GM12878 (cell line): Measurements from ENCODE around the gene SELENOW. TPM values are rescaled to one million over a fixed set of nuclear protein-coding genes. Genes with fewer than 3 reads are reported as not detected.

Source experiments
- ATAC-seq: fragments of 200-7000 bp; cut with Tn5 transposase; 3 replicates; pipeline ENCODE4 v1.9.1; 2020; ENCODE audit warnings: mild to moderate bottlenecking, moderate library complexity
- BruUV-seq: library from RNA; stranded (reverse); fragments of 400-500 nt; replicated peaks from 2 replicates; lab custom pipeline; 2021; lab: Mats Ljungman, UMichigan
- CTCF ChIA-PET: fragments of 300-600 bp; sonication (Branson Sonifier 250); formaldehyde crosslinking; extraction: SDS; loops from one replicate; lab custom pipeline; 2021; ENCODE audit warnings: inconsistent platforms; lab: Yijun Ruan, JAX
- POLR2A ChIA-PET: fragments of 350-600 bp; formaldehyde crosslinking; extraction: SDS; loops from one replicate; lab custom pipeline; 2021; ENCODE audit warnings: inconsistent platforms; lab: Charles Lee
- RAD21 ChIA-PET: fragments of 300-600 bp; sonication (Branson Sonifier 250); formaldehyde crosslinking; loops from one replicate; lab custom pipeline; 2023; ENCODE audit warnings: antibody characterized with exemption; ENCODE audit not compliant: unreplicated experiment; lab: Charles Lee
- SMC1A ChIA-PET: fragments of 300-600 bp; sonication (Branson Sonifier 250); formaldehyde crosslinking; loops from one replicate; lab custom pipeline; 2023; ENCODE audit not compliant: unreplicated experiment, uncharacterized antibody; lab: Charles Lee
- DNase-seq: peaks from one replicate; pipeline ENCODE4 v3.0.0-alpha.2; 2011; ENCODE audit warnings: low read depth, low spot score
- FAIRE-seq: peaks from 3 replicates; lab custom pipeline; 2011; peaks lifted over from hg19 to GRCh38; lab: Jason Lieb, UNC
- H2AFZ ChIP-seq: 2 replicates; pipeline ENCODE4 v1.6.0; 2011; ENCODE audit warnings: low read depth, low read length, control low read depth; ENCODE audit not compliant: control insufficient read depth
- H3K27ac ChIP-seq: 2 replicates; pipeline ENCODE4 v1.5.1; 2011; ENCODE audit warnings: control low read depth; ENCODE audit not compliant: control insufficient read depth, insufficient read depth
- H3K27me3 ChIP-seq, 2 experiments: replicated peaks in 1 of 2; 2 replicates each; pipeline versions ENCODE4 v1.6.0 to v1.6.1; 2011; ENCODE audit warnings: low read length in 1 of 2; ENCODE audit not compliant: control insufficient read depth in 2 of 2, insufficient read depth in 2 of 2
- H3K36me3 ChIP-seq, 2 experiments: 2 replicates each; pipeline ENCODE4 v1.5.1; 2011; ENCODE audit warnings: low read length in 1 of 2; ENCODE audit not compliant: control insufficient read depth in 2 of 2, insufficient read depth in 2 of 2
- H3K4me1 ChIP-seq: 2 replicates; pipeline ENCODE4 v1.6.1; 2011; ENCODE audit warnings: mild to moderate bottlenecking, low read length, moderate library complexity, mixed read lengths; ENCODE audit not compliant: control insufficient read depth, insufficient read depth
- H3K4me2 ChIP-seq: 2 replicates; pipeline ENCODE4 v1.6.0; 2011; ENCODE audit warnings: control low read depth; ENCODE audit not compliant: control insufficient read depth, insufficient read depth
- H3K4me3 ChIP-seq: fragments of 200-600 bp; sonication (generic); 2 replicates; pipeline ENCODE4 v1.5.1; 2016
- H3K79me2 ChIP-seq: 2 replicates; pipeline ENCODE4 v1.6.0; 2011; ENCODE audit warnings: low read length; ENCODE audit not compliant: control insufficient read depth, insufficient read depth
- H3K9ac ChIP-seq: 2 replicates; pipeline ENCODE4 v1.8.0; 2011; ENCODE audit warnings: low read length, control low read depth, mixed read lengths; ENCODE audit not compliant: control insufficient read depth, insufficient read depth
- H3K9me3 ChIP-seq: replicated peaks from 3 replicates; pipeline ENCODE4 v1.5.1; 2011; ENCODE audit warnings: mild to moderate bottlenecking, low read length; ENCODE audit not compliant: control insufficient read depth, insufficient read depth
- H4K20me1 ChIP-seq: 2 replicates; pipeline ENCODE4 v1.6.0; 2011; ENCODE audit not compliant: control insufficient read depth, insufficient read depth
- ESRRA ChIP-seq: IDR thresholded peaks from 2 replicates; pipeline ENCODE4 v1.6.1; 2012; ENCODE audit warnings: mild to moderate bottlenecking, low read length, improper control_type of control experiment
- FOS ChIP-seq: IDR thresholded peaks from 3 replicates; pipeline ENCODE4 v1.6.1; 2011; ENCODE audit warnings: borderline replicate concordance; ENCODE audit not compliant: insufficient read length; ENCODE audit errors: extremely low read depth
- IKZF1 ChIP-seq: fragments of 450-650 bp; conservative IDR thresholded peaks from 2 replicates; pipeline ENCODE4 v1.6.1; 2017; ENCODE audit warnings: antibody characterized with exemption, mild to moderate bottlenecking
- NRF1 ChIP-seq: conservative IDR thresholded peaks from 2 replicates; pipeline ENCODE4 v1.6.1; 2011; ENCODE audit warnings: mild to moderate bottlenecking, low read depth, low read length, improper control_type of control experiment
- RB1 ChIP-seq: fragments of 450-650 bp; formaldehyde crosslinking; IDR thresholded peaks from 2 replicates; pipeline ENCODE4 v1.6.1; 2017; ENCODE audit warnings: mild to moderate bottlenecking, borderline replicate concordance
- RBBP5 ChIP-seq: fragments of 200-600 bp; sonication (generic); conservative IDR thresholded peaks from 2 replicates; pipeline ENCODE4 v1.6.1; 2016
- SMAD1 ChIP-seq: fragments of 450-650 bp; IDR thresholded peaks from 2 replicates; pipeline ENCODE4 v1.6.1; 2018; ENCODE audit warnings: mild to moderate bottlenecking, low read depth; ENCODE audit not compliant: partially characterized antibody
- SP1 ChIP-seq: IDR thresholded peaks from one replicate; pipeline ENCODE4 v1.6.1; 2011; ENCODE audit warnings: low read depth, low read length
- TARDBP ChIP-seq: IDR thresholded peaks from 2 replicates; pipeline ENCODE4 v1.6.1; 2016; ENCODE audit warnings: borderline replicate concordance
- TBL1XR1 ChIP-seq: IDR thresholded peaks from 2 replicates; pipeline ENCODE4 v1.6.1; 2012; ENCODE audit warnings: low read depth, low read length, improper control_type of control experiment
- ZZZ3 ChIP-seq: IDR thresholded peaks from 2 replicates; pipeline ENCODE4 v1.6.1; 2011; ENCODE audit warnings: low read depth; ENCODE audit not compliant: control insufficient read depth, insufficient read length
- WGBS: methylation state at CpG from one replicate; pipeline ENCODE4 v1.1.6; 2016; ENCODE audit warnings: low lambda C conversion rate; ENCODE audit not compliant: insufficient replicate concordance, insufficient coverage; ENCODE audit errors: missing lambda C conversion rate; 5-methylcytosine and 5-hydroxymethylcytosine counted together
- in situ Hi-C: fragments of 300-500 bp; cut with MboI; formaldehyde crosslinking; loops from 9 replicates; pipeline ENCODE4 v1.14.3; 2018; ENCODE audit warnings: mixed read lengths
- intact Hi-C: fragments of 100-400 bp; cut with micrococcal nuclease; formaldehyde crosslinking; loops from one replicate; pipeline ENCODE4 v1.14.2; 2022; ENCODE audit not compliant: unreplicated experiment
- polyA plus RNA-seq, 11 experiments: library from polyadenylated mRNA; depleted of rRNA in 4 of 11; unstranded in 6 of 11; stranded (reverse) in 5 of 11; fragments of >200 nt; fragmentation: Nextera tagmentation in 4 of 11; fragmentation: Illumina TruSeq in 1 of 11; extraction: Ambion mirVana in 4 of 11; extraction: Trizol in 1 of 11; gene quantifications; 1 replicate in 1 of 11; 2 replicates in 10 of 11; pipeline versions ENCODE4 v1.2.1 to v1.2.3, GENCODE V29; 2011 to 2016; ENCODE audit warnings: inconsistent platforms in 2 of 11, missing spikeins in 2 of 11, low read depth in 1 of 11
- total RNA-seq, 4 experiments: library from RNA; depleted of rRNA in 3 of 4; stranded (reverse); fragments of >200 nt in 3 of 4; fragmentation: Illumina TruSeq in 1 of 4; extraction: Trizol in 1 of 4; gene quantifications; 2 replicates each; pipeline versions ENCODE4 v1.2.1 to v1.2.3, GENCODE V29; 2013 to 2021
- TF ChIP-seq, protein P1 (sequence below): IDR thresholded peaks from 2 replicates; pipeline ENCODE4 v1.6.1; 2011; ENCODE audit warnings: low read depth, mild to moderate bottlenecking, low read length, moderate library complexity, borderline replicate concordance; ENCODE audit errors: extremely low read depth
- TF ChIP-seq, protein P2 (sequence below): fragments of 450-650 bp; IDR thresholded peaks from 2 replicates; pipeline ENCODE4 v1.6.1; 2018; ENCODE audit warnings: mild to moderate bottlenecking, low read depth, moderate library complexity; ENCODE audit not compliant: partially characterized antibody
- TF ChIP-seq, protein P3 (sequence below): fragments of 450-650 bp; formaldehyde crosslinking; IDR thresholded peaks from 2 replicates; pipeline ENCODE4 v1.5.0; 2022; ENCODE audit warnings: mild to moderate bottlenecking, missing genetic modification characterization

SELENOW gene
- total and polyA plus RNA-seq, 10 of the 15 experiments (the other 5 are each of a cell fraction or from before 2014, with no cell fraction given) = 53.3 to 186 (median 101) TPM

DNA sequence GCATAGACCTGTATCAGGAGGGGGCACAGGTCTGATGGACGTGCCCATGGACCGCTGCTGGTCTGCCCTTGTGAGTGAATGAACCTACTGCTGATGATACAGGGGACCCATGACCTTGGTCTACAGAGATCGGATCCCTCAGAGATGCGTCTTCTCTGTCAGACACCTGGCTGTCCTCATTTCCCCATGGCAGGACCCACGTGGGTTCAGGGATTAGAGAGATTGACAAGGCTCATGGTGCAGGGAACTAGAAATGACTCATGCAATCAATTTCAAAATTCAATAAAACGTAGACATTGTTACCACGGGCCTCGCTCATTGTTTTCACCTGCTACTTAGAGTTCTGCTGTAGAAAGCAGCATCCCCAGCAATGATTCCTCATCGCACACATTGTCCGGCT, 26.8 kb downstream of the SELENOW start:
- ChIA-PET RAD21 (no interaction called here), SMC1A (no interaction called here), CTCF (interaction anchor here (0.6 kb wide), 1 partner anchor 10 kb away, joined by 3 read pairs; no protein-coding TSS in a partner anchor), POLR2A (no interaction called here)
- Histone ChIP-seq H3K4me3 (no peak overlapping the region), H3K4me2 (no peak overlapping the region), H3K9me3 (no peaks in the 10 kb centered on the region), H3K4me1 (no peaks in the 10 kb centered on the region), H3K36me3 (no peaks in the 10 kb centered on the region), H3K27ac (no peak overlapping the region), H2AFZ (no peak overlapping the region), H3K9ac (no peak overlapping the region), H3K79me2 (no peaks in the 10 kb centered on the region), H4K20me1 (no peaks in the 10 kb centered on the region), H3K27me3 (no peaks in the 10 kb centered on the region)
- no peak for ATAC-seq
- no peak for FAIRE-seq
- BruUV-seq = no TSS peak
- WGBS = 54% methylated on average over 10 of the region's 10 CpGs
- intact Hi-C loops (no loop called here), in situ Hi-C loops (no loop called here)
- no peak for DNase-seq
- TF ChIP-seq ESRRA (no peak), IKZF1 (no peak), RBBP5 (no peak), FOS (no peak), TARDBP (no peak), TBL1XR1 (no peak), ZZZ3 (no peak), RB1 (no peak), SP1 (no peak), SMAD1 (no peak), NRF1 (no peak)
- TF ChIP-seq, protein P1, sequence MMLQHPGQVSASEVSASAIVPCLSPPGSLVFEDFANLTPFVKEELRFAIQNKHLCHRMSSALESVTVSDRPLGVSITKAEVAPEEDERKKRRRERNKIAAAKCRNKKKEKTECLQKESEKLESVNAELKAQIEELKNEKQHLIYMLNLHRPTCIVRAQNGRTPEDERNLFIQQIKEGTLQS = no peak
- TF ChIP-seq, protein P2, sequence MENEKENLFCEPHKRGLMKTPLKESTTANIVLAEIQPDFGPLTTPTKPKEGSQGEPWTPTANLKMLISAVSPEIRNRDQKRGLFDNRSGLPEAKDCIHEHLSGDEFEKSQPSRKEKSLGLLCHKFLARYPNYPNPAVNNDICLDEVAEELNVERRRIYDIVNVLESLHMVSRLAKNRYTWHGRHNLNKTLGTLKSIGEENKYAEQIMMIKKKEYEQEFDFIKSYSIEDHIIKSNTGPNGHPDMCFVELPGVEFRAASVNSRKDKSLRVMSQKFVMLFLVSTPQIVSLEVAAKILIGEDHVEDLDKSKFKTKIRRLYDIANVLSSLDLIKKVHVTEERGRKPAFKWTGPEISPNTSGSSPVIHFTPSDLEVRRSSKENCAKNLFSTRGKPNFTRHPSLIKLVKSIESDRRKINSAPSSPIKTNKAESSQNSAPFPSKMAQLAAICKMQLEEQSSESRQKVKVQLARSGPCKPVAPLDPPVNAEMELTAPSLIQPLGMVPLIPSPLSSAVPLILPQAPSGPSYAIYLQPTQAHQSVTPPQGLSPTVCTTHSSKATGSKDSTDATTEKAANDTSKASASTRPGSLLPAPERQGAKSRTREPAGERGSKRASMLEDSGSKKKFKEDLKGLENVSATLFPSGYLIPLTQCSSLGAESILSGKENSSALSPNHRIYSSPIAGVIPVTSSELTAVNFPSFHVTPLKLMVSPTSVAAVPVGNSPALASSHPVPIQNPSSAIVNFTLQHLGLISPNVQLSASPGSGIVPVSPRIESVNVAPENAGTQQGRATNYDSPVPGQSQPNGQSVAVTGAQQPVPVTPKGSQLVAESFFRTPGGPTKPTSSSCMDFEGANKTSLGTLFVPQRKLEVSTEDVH = no peak
- TF ChIP-seq, protein P3, sequence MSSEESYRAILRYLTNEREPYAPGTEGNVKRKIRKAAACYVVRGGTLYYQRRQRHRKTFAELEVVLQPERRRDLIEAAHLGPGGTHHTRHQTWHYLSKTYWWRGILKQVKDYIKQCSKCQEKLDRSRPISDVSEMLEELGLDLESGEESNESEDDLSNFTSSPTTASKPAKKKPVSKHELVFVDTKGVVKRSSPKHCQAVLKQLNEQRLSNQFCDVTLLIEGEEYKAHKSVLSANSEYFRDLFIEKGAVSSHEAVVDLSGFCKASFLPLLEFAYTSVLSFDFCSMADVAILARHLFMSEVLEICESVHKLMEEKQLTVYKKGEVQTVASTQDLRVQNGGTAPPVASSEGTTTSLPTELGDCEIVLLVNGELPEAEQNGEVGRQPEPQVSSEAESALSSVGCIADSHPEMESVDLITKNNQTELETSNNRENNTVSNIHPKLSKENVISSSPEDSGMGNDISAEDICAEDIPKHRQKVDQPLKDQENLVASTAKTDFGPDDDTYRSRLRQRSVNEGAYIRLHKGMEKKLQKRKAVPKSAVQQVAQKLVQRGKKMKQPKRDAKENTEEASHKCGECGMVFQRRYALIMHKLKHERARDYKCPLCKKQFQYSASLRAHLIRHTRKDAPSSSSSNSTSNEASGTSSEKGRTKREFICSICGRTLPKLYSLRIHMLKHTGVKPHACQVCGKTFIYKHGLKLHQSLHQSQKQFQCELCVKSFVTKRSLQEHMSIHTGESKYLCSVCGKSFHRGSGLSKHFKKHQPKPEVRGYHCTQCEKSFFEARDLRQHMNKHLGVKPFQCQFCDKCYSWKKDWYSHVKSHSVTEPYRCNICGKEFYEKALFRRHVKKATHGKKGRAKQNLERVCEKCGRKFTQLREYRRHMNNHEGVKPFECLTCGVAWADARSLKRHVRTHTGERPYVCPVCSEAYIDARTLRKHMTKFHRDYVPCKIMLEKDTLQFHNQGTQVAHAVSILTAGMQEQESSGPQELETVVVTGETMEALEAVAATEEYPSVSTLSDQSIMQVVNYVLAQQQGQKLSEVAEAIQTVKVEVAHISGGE = no peak
